ENCODE measurements around the gene TMEM74B.

TMEM74B gene

GRCh38 chr20:1182106-1182505, 2.7 kb downstream of the TMEM74B start:
- DNase-seq (ENCODE audit: low spot score) = no peak
- ATAC-seq (ENCODE audit: low read depth) = no peak
- Histone ChIP-seq H3K4me1 (ENCODE audit: insufficient read depth, poor library complexity, severe bottlenecking) (no peaks in the 10 kb centered on the region), H3K36me3 (ENCODE audit: low read depth) (no peaks in the 10 kb centered on the region), H3K27ac (ENCODE audit: poor library complexity, severe bottlenecking) (no peak overlapping the region), H3K9me3 (ENCODE audit: severe bottlenecking) (no peaks in the 10 kb centered on the region), H3K27me3 (ENCODE audit: insufficient read depth, poor library complexity, severe bottlenecking) (peaks cover 28% of the 10 kb centered on the region), H3K4me3 (ENCODE audit: severe bottlenecking) (no peak overlapping the region)
- TF ChIP-seq CTCF (IDR thresholded peaks at IDR 0.05; ENCODE audit: poor library complexity, severe bottlenecking) = no peak

DNA sequence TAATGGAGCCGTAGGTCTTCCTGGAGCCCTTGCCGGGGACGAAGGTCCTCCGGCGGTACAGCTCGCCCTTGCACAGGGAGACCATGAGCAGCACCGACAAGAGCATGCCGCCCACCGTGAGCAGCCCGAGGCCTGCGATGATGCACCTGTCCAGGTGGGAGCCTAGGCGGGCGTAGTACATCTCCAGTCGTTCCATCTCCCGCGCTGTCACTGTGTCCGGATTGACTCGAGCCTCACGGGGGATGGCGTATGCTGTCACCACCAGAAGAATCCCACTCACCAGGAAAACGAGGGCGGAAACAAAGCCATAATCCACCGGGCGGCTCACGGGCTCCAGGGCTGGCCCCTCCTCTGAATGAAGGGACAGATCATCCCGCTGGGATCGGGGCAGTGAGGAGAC, 3.8 kb downstream of the TMEM74B start:
- Histone ChIP-seq H3K27ac (ENCODE audit: poor library complexity, severe bottlenecking) (no peak overlapping the region), H3K36me3 (ENCODE audit: low read depth) (no peaks in the 10 kb centered on the region), H3K9me3 (ENCODE audit: severe bottlenecking) (no peaks in the 10 kb centered on the region), H3K4me1 (ENCODE audit: insufficient read depth, poor library complexity, severe bottlenecking) (no peaks in the 10 kb centered on the region), H3K4me3 (ENCODE audit: severe bottlenecking) (no peak overlapping the region), H3K27me3 (ENCODE audit: insufficient read depth, poor library complexity, severe bottlenecking) (peaks cover 25% of the 10 kb centered on the region)
- no peak for TF ChIP-seq CTCF (IDR thresholded peaks at IDR 0.05; ENCODE audit: poor library complexity, severe bottlenecking)
- DNase-seq (ENCODE audit: low spot score) (no peak), ATAC-seq (ENCODE audit: low read depth) (no peak)

- no peaks in the 10 kb centered on the region for H3K4me1 ChIP-seq (ENCODE audit: insufficient read depth, poor library complexity, severe bottlenecking)
- H3K9me3 ChIP-seq (ENCODE audit: severe bottlenecking) = no peaks in the 10 kb centered on the region
- ATAC-seq (ENCODE audit: low read depth) (no peak), DNase-seq (ENCODE audit: low spot score) (no peak)
- H3K36me3 ChIP-seq (ENCODE audit: low read depth) = no peaks in the 10 kb centered on the region
- peaks cover 9% of the 10 kb centered on the region for H3K27me3 ChIP-seq (ENCODE audit: insufficient read depth, poor library complexity, severe bottlenecking)
- H3K4me3 ChIP-seq (ENCODE audit: severe bottlenecking) = no peak overlapping the region
- H3K27ac ChIP-seq (ENCODE audit: poor library complexity, severe bottlenecking) = no peak overlapping the region
- no peak for TF ChIP-seq CTCF (IDR thresholded peaks at IDR 0.05; ENCODE audit: poor library complexity, severe bottlenecking)
Measured at GRCh38 chr20:1178623-1179022, 6.2 kb downstream of the TMEM74B start.

DNA sequence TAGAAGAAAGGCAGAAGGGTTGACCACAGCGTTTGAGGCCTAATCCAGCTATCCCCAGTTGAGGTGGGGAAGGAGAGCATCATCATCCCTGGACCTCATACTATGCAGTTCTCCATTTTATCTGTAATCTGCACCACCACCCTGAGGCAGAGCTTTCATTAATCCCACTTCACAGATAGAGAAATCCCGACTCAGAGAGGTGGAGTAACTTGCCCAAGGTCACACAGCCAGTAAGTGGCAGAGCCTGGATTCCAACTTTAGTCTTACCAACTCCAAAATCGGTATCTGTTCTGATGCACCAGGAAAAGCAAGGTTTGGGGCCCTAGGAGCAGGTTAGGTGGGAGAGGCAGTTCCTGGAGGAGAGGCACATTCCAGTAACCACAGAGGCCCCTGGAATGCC, 6.7 kb downstream of the TMEM74B start:
- Histone ChIP-seq H3K36me3 (ENCODE audit: low read depth) (no peaks in the 10 kb centered on the region), H3K4me1 (ENCODE audit: insufficient read depth, poor library complexity, severe bottlenecking) (no peaks in the 10 kb centered on the region), H3K9me3 (ENCODE audit: severe bottlenecking) (no peaks in the 10 kb centered on the region), H3K27ac (ENCODE audit: poor library complexity, severe bottlenecking) (no peak overlapping the region), H3K27me3 (ENCODE audit: insufficient read depth, poor library complexity, severe bottlenecking) (peaks cover 4% of the 10 kb centered on the region), H3K4me3 (ENCODE audit: severe bottlenecking) (no peak overlapping the region)
- DNase-seq (ENCODE audit: low spot score) (no peak), ATAC-seq (ENCODE audit: low read depth) (no peak)
- peak; percentile 5 for TF ChIP-seq CTCF (IDR thresholded peaks at IDR 0.05; ENCODE audit: poor library complexity, severe bottlenecking)

GRCh38 chr20:1177680-1178079, 7.1 kb downstream of the TMEM74B start:
- 0 out of 3 replicates have a peak, but pooled peaks have one; percentile 15 for ATAC-seq (ENCODE audit: low read depth)
- Histone ChIP-seq H3K4me1 (ENCODE audit: insufficient read depth, poor library complexity, severe bottlenecking) (no peaks in the 10 kb centered on the region), H3K4me3 (ENCODE audit: severe bottlenecking) (no peak overlapping the region), H3K27ac (ENCODE audit: poor library complexity, severe bottlenecking) (no peak overlapping the region), H3K36me3 (ENCODE audit: low read depth) (no peaks in the 10 kb centered on the region), H3K27me3 (ENCODE audit: insufficient read depth, poor library complexity, severe bottlenecking) (peaks cover 2% of the 10 kb centered on the region), H3K9me3 (ENCODE audit: severe bottlenecking) (no peaks in the 10 kb centered on the region)
- no peak for DNase-seq (ENCODE audit: low spot score)
- no peak for TF ChIP-seq CTCF (IDR thresholded peaks at IDR 0.05; ENCODE audit: poor library complexity, severe bottlenecking)
